Spinal cord (tissue), 10 donors: ENCODE measurements around the gene NUDT3. TPM values are rescaled to one million over a fixed set of nuclear protein-coding genes. Genes with fewer than 3 reads are reported as not detected.
A peak's percentile ranks its signal among the peaks of the same experiment; 100 is the strongest.

Experiments
- DNase-seq, 6 donors: peaks; one replicate each; pipeline versions ENCODE4 v3.0.0 to v3.0.0-alpha.2; 2013 to 2015; ENCODE audit warnings: low spot score in 6 of 6, low read depth in 4 of 6
- H3K27ac ChIP-seq: one replicate; pipeline ENCODE4 v1.5.1; 2013; ENCODE audit warnings: low read depth, low read length, control low read depth
- H3K27me3 ChIP-seq: one replicate; pipeline ENCODE4 v1.6.1; 2013; ENCODE audit warnings: low read length; ENCODE audit not compliant: control insufficient read depth, insufficient read depth
- H3K36me3 ChIP-seq: one replicate; pipeline ENCODE4 v1.6.1; 2013; ENCODE audit warnings: low read length; ENCODE audit not compliant: control insufficient read depth, insufficient read depth
- H3K4me1 ChIP-seq: one replicate; pipeline ENCODE4 v1.6.1; 2013; ENCODE audit warnings: low read length; ENCODE audit not compliant: control insufficient read depth, insufficient read depth
- H3K4me3 ChIP-seq: one replicate; pipeline ENCODE4 v1.5.1; 2013; ENCODE audit warnings: low read depth, low read length, control low read depth
- H3K9me3 ChIP-seq: one replicate; pipeline ENCODE4 v1.6.1; 2013; ENCODE audit warnings: low read length; ENCODE audit not compliant: control insufficient read depth, insufficient read depth
- WGBS: methylation state at CpG from one replicate; pipeline ENCODE4 v1.1.5; 2013; ENCODE audit warnings: missing lambda C conversion rate; ENCODE audit not compliant: insufficient coverage; 5-methylcytosine and 5-hydroxymethylcytosine counted together
- polyA plus RNA-seq, 2 donors: library from polyadenylated mRNA; unstranded; fragments of 120-200 nt; gene quantifications; one replicate each; pipeline ENCODE4 v1.2.1, GENCODE V29; 2013; ENCODE audit not compliant: insufficient read length in 2 of 2
- total RNA-seq, 2 donors: library from RNA; depleted of rRNA in 1 of 2; stranded (reverse); fragments of 120-200 nt in 1 of 2; fragments of >200 nt in 1 of 2; gene quantifications; one replicate each; pipeline versions ENCODE4 v1.2.3 to v1.2.4, GENCODE V29; 2013 to 2014
- donor health status: healthy.

The NUDT3 gene
- total and polyA plus RNA-seq, 4 donors, result 43.8 to 106 (median 59.8) TPM

DNA sequence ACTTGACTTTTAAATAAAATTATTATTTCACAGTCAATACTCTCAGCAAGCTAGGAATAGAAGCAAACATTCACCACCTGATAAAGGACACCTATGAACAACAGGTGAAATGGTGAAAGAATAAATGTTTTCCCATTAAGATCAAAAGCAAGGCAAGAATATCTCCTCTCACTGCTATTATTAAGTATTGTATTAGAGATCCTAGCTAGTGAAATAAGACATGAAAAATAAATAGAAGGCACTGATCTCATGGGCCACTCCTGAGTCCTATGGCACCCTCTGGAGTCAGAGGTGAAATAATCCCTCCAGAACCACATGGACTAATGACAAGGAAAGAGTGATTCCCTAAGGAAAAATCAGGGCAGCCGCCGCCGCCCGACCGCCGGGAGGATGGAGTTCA, 4.0 kb upstream of the NUDT3 start:
- no peak overlapping the region for H3K27ac ChIP-seq
- no peaks in the 10 kb centered on the region for H3K36me3 ChIP-seq
- peaks cover 1% of the 10 kb centered on the region for H3K9me3 ChIP-seq
- no CpG with 5 or more reads among the region's 6 CpGs for WGBS
- H3K4me1 ChIP-seq, result peaks cover 17% of the 10 kb centered on the region
- no peak overlapping the region for H3K4me3 ChIP-seq
- no peak for DNase-seq
- H3K27me3 ChIP-seq, result no peaks in the 10 kb centered on the region

DNA sequence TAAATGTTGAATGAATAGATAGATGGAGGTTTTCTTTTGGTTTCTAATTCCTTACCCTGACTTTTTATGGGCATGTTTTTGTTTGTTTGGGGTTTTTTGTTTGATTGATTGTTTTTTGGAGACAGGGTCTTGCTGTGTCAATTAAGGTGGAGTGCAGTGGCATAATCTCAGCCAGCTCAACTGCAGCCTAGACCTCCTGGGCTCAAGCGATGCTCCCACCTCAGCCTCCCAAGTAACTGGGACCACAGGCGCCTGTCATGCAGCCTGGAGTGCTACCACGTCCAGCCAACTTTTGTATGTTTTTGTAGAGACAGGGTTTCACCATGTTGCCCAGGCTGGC, 1.5 kb upstream of the NUDT3 start:
- peak overlapping the region; percentile 84 for H3K4me3 ChIP-seq
- no peak overlapping the region for H3K27ac ChIP-seq
- H3K36me3 ChIP-seq, result no peaks in the 10 kb centered on the region
- 93% methylated on average over 3 of the region's 3 CpGs for WGBS
- H3K27me3 ChIP-seq, result no peaks in the 10 kb centered on the region
- no peak for DNase-seq
- H3K4me1 ChIP-seq, result peaks cover 29% of the 10 kb centered on the region
- H3K9me3 ChIP-seq, result peaks cover 1% of the 10 kb centered on the region

DNA sequence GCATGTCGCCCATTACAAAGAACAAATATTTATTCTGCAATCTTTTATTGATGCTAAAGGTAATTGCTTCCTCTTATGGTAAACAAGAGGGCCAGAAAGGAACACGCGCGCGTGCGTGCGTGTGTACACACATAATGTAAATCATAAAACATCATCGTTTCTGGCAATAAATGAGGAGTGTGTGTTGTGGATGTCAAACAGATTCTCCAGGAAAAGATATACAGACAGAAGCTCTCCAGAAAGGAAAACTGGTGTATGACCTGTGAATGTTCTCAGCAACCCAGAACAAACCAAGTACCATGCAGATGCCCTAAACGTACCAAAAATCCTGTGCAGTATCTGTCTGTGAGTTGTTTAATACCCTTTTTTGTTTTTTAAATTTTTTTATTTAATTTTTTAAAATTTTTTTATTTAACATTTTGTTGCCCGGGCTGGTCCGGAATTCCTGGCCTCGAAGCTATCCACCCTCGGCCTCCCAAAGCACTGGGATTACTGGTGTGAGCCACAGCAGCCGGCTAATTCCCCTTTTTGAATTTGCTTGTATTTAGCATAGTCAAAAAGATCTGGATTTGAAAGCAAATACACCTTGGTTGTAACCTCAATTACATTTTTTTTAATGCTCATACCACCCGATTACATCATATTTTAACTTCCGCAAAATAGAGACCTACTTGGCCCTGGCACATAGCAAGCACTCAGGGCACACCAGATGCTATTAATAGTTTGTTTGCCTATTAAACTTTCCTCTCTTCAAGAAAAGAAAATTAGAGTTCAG, 909 bp upstream of the NUDT3 start:
- DNase-seq, result no peak
- H3K27ac ChIP-seq, result peak overlapping the region; percentile 91
- peaks cover 1% of the 10 kb centered on the region for H3K9me3 ChIP-seq
- no peaks in the 10 kb centered on the region for H3K27me3 ChIP-seq
- H3K4me3 ChIP-seq, result peak overlapping the region; percentile 84
- H3K4me1 ChIP-seq, result peaks cover 29% of the 10 kb centered on the region
- H3K36me3 ChIP-seq, result no peaks in the 10 kb centered on the region
- no CpG with 5 or more reads among the region's 16 CpGs for WGBS

GRCh38 chr6:34391786-34392496, 528 bp downstream of the NUDT3 start:
- Histone ChIP-seq H3K36me3 (no peaks in the 10 kb centered on the region), H3K9me3 (peaks cover 1% of the 10 kb centered on the region), H3K27ac (peak overlapping the region; percentile 92), H3K4me1 (peaks cover 29% of the 10 kb centered on the region), H3K27me3 (no peaks in the 10 kb centered on the region), H3K4me3 (peak overlapping the region; percentile 71)
- peak in 3 of 6 donors; percentile 55 to 88 (median 84) for DNase-seq
- WGBS, result 0% methylated on average over 77 of the region's 78 CpGs

GRCh38 chr6:34391473-34391785, 1.0 kb downstream of the NUDT3 start:
- peak overlapping the region; percentile 92 for H3K27ac ChIP-seq

DNA sequence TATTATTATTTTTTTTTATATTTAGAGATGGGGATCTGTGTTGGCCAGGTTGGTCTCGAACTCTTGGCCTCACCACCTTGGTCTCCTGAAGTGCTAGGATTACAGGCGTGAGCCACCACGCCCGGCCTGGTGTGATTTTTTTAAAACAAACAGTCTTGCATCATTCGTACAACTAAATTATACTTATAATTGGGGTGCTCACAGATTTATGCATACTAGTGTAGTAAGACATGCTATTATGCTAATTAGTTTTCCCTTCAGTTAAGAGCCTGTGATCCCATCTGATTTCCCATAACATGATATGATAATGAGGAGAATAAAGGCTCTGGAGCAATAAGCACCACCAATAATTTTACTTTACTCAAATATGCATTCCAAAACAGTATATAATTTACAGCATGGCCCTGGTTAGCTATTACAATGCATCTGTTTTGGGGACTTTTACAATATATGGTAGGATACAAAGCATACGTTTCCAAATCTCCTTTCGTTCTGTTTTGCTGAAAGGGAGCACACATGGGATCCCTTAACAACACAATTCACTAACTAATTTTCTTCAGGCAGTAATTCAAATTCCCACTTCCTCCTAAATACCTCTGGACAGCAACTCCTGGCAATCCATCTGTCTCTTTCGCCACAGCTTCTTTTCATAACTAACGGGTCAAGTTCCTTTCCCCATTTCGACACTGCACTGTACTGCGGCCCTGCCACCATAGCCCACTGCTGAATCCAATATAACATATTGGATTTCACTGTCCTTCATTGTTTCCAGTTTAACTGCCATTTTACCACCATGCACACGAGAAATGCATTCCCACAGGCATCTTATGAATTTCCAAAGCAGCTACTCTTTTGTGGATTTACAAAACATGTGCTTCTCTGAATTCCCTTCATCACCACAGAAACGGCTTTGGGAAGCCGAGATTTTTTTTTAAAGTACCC, 1.7 kb downstream of the NUDT3 start:
- Histone ChIP-seq H3K27ac (peak overlapping the region; percentile 92), H3K27me3 (no peaks in the 10 kb centered on the region), H3K4me1 (peaks cover 29% of the 10 kb centered on the region), H3K4me3 (peak overlapping the region; percentile 71), H3K9me3 (no peaks in the 10 kb centered on the region), H3K36me3 (no peaks in the 10 kb centered on the region)
- peak in 3 of 6 donors; percentile 26 to 88 (median 60) for DNase-seq
- WGBS, result 0% methylated on average over 8 of the region's 14 CpGs

More at GRCh38 chr6:34391473-34391785, 1.0 kb downstream of the NUDT3 start:
- no peaks in the 10 kb centered on the region for H3K27me3 ChIP-seq
- 0% methylated on average over 5 of the region's 5 CpGs for WGBS
- H3K9me3 ChIP-seq, result peaks cover under 1% of the 10 kb centered on the region
- no peak for DNase-seq
- peaks cover 29% of the 10 kb centered on the region for H3K4me1 ChIP-seq
- peak overlapping the region; percentile 71 for H3K4me3 ChIP-seq
- H3K36me3 ChIP-seq, result no peaks in the 10 kb centered on the region

GRCh38 chr6:34389034-34389433, 3.4 kb downstream of the NUDT3 start:
- peaks cover 27% of the 10 kb centered on the region for H3K4me1 ChIP-seq
- no peaks in the 10 kb centered on the region for H3K36me3 ChIP-seq
- DNase-seq, result no peak
- H3K4me3 ChIP-seq, result no peak overlapping the region
- H3K9me3 ChIP-seq, result no peaks in the 10 kb centered on the region
- no peak overlapping the region for H3K27ac ChIP-seq
- H3K27me3 ChIP-seq, result no peaks in the 10 kb centered on the region
- no CpG with 5 or more reads among the region's 3 CpGs for WGBS

GRCh38 chr6:34388421-34388820, 4.0 kb downstream of the NUDT3 start:
- H3K36me3 ChIP-seq, result no peaks in the 10 kb centered on the region
- H3K27ac ChIP-seq, result no peak overlapping the region
- peaks cover 23% of the 10 kb centered on the region for H3K4me1 ChIP-seq
- H3K9me3 ChIP-seq, result no peaks in the 10 kb centered on the region
- H3K4me3 ChIP-seq, result no peak overlapping the region
- peak in 2 of 6 donors; percentile 15 to 92 for DNase-seq
- H3K27me3 ChIP-seq, result no peaks in the 10 kb centered on the region
- WGBS, result 44% methylated on average over 1 of the region's 3 CpGs

- 63% methylated on average over 2 of the region's 4 CpGs for WGBS
- Histone ChIP-seq H3K9me3 (no peaks in the 10 kb centered on the region), H3K27me3 (no peaks in the 10 kb centered on the region), H3K4me3 (no peak overlapping the region), H3K27ac (no peak overlapping the region), H3K36me3 (no peaks in the 10 kb centered on the region), H3K4me1 (peaks cover 21% of the 10 kb centered on the region)
- DNase-seq, result no peak
These were observed 5.9 kb downstream of the NUDT3 start for GRCh38 chr6:34386316-34387137.
